AG08396 (cell line): Measurements from ENCODE around the gene JAKMIP2.

Experiments
- DNase-seq: peaks from one replicate; pipeline ENCODE4 v3.0.0; 2012; ENCODE audit warnings: low spot score, mixed read lengths

The JAKMIP2 gene

DNA sequence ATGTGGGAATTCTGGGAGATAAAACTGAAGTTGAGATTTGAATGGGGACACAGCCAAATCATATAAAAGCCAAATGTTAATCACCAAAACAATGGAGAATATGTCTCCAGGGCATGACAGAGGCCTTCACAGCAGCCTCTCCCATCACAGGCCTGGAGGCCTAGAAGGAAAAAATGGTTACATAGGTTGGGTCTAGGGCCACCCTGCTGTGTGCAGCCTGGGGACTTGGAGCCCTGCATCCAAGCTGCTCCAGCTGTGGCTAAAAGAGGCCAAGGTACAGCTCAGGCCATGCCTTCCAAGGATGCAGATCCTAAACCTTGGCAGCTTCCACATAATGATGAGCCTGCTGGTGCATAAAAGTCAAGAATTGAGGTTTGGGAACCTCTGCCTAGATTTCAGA is 85.1 kb downstream of the JAKMIP2 start:
- DNase-seq: no peak

DNA sequence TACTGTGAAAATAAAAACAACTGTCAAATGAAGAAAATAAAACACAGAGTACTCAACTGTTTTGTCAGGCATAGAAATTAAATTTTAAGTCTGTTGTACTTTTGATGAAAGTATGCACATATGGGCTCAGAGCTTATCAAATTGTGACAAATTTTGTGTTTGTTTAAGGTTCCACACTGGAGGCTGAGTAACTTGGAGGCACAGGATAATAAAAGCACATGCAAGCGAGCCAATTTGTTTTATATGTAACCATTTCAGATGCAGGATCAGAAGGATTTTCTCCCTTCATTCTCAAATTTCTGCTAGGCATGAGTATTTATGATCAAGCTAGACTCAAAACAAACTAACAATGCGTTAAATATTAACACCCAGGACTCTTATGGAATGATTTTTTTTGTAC is 87.8 kb downstream of the JAKMIP2 start:
- DNase-seq: no peak

DNA sequence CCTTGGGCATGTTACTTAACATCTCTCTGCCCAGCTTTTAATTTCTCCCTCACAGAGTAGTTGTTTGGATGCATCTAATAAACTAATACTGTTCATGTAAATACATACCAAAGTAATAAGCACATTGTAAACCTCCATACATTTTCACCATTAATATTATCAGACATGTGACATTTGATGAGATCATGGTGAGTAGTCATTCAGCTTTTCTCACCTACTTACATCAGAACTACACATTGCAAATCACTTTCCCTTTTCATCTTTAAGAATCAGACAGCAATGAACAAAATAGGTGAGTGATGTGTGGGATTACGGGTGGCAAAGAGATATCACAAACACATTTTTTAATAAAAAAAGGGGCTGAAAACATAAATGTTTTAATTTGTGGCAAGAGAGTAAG is 89.3 kb downstream of the JAKMIP2 start:
- no peak for DNase-seq

DNA sequence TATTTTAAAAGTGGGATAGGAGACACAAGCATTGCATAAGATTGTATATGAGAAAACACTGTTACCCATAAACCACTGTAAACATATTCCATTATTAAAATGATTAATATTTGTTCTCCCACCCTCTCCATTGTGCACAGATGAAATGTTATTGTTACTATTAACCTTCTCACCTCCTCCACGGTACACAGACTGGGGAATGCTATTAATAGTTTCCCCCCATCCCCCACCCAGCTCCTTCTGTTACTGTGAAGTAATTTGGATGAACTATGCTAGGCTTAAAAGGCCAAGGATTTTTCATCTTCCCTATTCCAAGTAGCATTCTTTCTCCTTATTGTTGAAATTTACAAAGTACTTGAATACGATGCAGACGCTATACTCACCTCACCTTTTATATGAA is 91.4 kb downstream of the JAKMIP2 start:
- DNase-seq: no peak

DNA sequence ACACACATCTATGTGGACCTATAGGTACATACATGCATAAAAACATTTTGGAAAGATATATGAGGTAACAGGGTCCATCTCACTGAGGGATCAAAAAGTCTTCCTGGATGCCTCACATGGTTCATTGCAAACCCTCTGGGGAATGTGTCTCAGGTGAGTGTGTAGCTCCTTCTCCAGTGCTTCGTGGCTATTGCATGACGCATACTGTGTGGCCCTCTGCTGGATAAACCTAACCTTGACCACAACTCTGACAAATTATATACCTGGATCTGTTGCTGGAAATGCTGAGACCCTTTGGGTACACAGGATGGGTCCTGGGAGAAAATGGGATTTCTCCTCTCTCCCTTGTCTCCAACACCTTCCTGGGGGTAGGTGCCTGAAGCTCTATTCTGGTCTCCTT is 91.9 kb downstream of the JAKMIP2 start:
- DNase-seq: no peak

DNA sequence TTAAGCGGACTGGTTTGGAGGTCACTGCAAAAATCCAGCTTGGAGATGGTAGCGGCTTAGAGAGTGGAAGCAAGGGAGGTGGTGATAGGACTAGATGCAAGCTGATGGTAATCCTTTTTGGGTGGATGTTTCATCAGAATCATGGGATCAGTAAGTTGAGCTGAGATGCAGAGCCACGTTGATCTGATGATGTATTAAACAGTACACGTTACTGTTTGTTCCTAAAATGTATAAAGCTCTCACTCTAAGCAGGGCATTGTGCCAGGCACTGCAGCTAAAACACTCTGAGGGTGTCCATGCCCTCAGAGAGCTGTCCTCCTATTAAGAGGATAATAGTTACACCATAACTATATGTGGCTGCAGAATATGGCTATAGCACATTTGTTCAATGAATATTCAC is 93.1 kb downstream of the JAKMIP2 start:
- no peak for DNase-seq

DNA sequence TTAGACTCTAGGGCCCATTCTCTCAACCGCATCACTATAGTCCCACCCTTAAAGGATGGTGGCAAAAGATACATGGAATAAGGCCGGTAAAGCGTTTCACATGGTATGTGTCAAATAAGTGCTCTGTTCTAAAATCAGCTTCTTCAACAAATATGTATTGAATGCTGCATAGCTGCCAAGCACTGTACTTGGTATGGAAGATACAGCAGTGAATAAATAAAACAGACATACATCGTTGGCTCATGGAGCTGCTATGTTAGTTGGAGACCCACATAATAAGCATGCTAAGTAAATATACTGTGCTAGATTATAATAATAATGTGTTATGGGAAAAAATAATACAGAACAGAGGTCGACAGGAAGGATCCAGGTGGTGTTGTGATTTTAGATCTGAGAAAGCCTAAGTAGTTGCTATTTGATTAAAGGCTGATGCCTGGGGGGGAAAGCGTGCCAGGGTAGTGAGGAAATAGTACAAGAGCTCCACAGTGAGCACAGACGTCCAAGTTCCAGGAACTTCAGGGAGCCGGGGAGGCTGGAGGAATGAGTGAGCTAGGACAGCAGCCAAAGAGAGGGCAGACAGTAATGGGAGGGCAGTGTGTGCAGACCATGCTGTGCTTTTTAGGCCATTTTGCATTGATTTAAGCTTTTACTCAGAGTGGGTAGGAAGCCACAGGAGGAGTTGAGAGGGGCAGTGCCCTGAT is 93.7 kb downstream of the JAKMIP2 start:
- DNase-seq: peak; percentile 4

DNA sequence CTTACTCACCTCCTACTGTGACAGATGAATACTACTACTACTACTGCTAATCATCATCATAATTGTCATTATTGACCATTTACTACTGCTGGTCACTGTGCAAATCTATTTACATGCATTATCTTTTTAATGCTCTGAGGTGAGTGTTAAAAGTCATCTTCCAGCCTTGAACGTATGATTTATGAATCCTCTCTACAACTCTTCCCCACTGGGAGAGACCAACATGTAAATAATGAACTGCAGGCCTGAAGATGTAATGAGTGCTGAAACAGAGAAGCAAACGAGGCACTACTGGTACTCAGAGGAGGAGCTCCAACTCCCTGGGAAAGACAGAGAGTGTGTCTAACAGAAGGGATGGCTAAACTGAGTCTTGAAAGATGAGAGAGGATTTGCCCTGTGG is 95.4 kb downstream of the JAKMIP2 start:
- DNase-seq: no peak

DNA sequence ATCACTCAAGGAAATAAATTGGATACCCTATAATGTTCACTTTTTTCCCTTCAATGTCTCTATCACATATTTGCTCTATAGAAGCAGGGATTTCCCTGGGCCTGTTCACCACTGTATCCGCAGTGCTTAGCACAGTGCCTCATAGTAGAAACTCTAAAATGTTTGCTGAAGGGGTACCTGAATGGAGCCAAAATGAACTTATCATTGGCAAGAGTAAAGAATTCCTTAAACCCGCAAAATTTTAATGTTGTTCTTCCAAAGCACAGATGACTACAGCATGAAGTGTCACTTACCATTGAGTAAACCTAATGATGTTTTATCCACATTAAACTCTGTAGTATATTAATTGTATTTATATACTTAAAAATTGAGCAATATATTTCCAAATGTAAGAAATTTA is 96.1 kb downstream of the JAKMIP2 start:
- DNase-seq: no peak

DNA sequence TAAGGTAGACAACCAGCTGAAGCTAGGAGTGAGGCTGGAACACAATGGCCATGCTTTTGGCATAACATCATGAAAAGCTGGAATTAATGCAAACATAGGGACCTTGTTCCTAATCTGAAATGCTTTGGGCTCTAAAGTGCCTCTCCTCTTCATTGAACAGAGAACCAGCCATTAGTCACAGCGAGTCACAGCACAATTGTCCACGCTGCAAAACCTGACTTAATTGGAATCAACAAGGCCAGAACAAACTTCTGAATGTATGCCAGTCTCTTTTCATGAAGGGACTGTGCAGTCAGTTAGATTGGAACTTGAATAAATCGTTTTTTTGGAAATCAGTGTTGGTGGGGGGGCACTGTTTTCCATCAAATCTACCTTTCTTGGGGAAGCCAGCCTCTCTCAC is 96.5 kb downstream of the JAKMIP2 start:
- DNase-seq: no peak

DNA sequence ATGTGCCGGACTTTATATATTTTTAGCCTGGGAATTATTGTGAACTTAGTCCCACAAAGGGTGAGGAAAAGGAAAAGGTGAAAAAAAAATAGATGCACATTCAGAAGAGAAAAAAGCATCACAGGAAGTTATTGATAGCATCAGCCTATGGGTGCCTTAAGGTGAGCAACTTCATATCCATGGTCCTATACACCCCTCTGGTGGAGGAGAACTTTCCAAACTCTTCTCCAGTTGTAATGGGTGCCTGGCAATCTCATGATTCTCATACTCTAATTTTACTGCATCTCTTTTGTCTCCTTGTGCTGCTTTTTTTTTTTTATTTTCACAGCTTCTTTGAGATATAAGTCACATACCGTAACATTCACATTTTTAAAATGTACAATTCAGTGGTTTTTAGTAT is 107.4 kb downstream of the JAKMIP2 start:
- no peak for DNase-seq

DNA sequence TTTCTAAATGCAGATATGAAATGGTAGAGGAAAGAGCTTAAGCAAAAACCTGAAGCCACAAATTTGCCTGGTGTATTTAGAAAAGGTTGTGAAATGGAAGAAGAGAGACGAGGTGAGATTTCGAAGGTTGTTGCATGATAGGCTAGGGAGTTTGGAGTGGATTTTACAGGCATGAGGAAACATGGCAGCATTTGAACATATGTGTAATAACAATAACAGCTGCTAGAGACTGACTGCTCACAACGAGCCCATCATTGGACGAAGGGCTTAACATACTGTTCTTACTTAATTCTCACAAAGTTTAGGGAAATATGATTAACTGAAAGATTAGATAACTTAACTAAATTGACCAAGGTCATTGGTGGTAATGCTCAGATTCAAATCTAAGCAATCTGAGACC is 108.1 kb downstream of the JAKMIP2 start:
- no peak for DNase-seq

DNA sequence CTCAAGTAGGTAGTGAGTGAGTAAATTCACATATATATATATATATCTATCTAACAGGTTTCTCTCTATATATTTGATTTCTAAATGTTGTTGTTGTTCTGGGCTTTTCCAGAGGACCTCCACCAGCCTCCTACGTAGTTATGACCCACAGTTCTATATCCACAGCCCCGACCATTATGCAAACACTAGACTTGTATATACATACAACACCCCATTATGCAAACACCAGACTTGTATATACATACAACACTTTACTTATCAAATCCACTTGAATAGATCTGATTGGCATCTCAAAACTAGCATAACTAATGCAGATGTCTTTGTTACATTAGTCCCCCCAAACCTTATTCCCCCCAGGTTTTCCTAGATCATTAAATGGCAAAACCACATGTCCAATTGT is 108.7 kb downstream of the JAKMIP2 start:
- no peak for DNase-seq

DNA sequence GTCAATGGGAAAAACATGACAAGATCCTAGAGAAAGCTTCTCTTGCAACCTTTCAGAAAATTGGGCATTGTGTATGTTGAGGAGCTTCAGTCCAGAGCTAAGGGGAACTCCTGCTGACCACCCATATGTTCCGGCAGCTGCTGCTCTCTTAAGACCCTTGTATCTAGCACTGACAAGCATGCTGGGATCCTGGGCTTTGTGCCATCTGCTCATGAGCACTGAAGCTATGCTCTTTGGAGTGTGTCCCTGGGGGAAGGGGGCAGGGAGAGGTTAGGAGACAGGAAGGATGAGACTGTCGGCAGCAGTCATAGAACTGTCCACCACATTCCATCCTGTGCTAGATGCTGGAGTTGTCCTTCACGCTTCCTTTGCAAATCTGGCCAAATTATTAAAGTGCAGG is 109.3 kb downstream of the JAKMIP2 start:
- DNase-seq: no peak

DNA sequence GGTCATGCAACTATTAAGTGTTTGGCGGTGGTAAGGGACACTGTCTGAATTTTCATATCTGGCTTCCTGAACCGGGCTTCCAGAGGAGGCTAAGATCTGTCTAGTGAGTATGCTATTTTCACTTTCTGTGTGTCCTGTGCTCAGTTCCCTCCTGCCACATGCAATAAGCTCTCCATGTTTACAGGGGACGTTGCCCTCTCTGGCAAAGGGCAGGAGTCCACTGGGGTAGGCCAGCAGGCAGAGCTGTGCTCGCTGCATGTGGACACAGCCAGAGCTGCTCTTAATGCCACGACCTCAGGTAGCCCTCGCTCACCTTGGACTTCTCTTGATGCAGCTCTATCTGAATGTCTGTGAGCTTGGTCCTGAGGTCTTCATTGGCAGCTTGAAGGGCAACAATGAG is 111.2 kb downstream of the JAKMIP2 start:
- no peak for DNase-seq

DNA sequence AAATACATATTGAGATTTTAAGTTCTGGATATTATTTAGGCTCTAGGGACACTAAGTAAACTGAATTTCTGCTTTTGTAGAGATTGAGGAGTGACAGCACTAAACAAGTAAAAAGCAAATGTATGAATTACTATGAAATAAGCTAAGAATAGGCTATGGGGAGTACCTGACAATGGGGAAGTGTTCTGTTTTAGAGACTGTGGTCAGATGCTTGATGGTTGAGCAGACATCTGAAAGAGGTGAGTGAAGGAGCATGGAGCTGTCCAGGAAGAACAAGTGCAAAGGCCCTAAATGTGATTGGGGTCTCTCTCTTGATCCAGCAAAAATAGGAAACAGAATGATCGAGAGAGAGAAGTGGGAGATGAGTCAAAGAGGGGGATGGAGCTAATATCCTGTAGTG is 111.7 kb downstream of the JAKMIP2 start:
- no peak for DNase-seq

DNA sequence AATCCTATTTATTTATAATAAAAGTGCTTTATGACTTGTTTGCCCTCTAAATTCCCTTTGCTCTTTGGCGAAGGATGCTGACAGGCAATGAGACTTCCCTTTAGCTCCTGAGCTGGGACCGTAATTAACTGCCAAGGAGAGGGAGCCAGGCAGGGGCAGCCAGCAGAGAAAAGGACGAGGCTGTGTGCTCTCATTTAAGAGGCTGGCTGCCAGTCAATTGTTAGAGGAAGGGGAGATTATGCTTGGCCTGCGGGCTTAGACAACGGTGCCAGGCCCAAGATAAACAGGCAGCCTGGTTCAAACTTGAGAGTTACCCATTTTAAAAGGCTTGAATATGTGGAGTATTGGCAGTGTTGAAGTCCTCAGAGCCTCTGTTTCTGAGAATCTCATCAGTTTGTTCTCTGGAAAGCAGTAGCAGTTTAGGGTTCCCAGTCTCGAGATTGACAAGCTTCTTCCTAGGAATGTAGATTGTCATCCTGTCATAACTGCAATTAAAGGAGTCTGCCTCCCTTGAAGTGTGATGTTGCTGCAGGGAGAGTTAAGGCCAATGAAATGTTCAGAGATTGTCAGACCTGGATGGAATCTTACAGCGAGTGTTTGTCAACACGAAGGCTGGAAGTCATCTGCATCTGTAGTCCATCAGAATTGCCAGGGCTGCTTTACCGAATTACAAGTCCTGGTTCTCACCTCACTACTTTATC is 113.2 kb downstream of the JAKMIP2 start:
- no peak for DNase-seq

DNA sequence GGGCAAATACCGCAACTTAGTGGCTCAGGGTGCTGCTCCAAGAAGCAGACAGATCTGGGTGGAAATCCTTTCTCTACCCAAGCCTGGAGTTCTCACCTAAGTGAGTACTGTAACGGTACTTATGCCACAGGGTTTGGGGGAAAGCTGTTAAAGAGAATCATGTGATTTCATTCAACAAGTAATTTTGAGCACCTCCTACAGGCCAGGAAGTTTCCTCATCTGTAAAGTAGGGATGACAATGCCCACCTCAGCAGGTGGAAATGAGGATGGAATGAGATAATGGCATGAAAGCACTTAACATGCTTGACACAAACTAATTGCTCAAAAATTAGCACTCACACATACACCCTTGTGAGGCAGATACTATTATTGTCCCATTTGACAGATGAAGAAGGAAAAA is 114.1 kb downstream of the JAKMIP2 start:
- no peak for DNase-seq

DNA sequence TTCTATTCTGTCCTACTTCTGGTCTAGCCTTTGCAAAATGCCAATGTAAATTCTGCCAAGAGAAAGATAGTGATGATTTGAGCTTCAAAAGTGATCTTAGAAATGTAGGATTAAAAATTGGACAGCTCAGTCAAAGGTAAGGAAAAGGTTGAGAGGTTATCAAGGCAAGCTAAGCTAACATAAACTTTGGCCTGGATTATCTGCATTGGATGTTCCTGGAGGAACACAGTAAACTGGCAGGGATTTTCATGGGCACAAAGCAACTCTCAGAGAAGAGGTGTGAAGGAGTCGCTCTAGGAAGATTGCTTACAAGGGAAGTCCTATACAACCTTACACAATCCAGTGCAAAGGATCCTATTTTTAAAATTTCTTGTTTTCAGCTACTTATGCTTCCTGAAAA is 115.2 kb downstream of the JAKMIP2 start:
- no peak for DNase-seq

DNA sequence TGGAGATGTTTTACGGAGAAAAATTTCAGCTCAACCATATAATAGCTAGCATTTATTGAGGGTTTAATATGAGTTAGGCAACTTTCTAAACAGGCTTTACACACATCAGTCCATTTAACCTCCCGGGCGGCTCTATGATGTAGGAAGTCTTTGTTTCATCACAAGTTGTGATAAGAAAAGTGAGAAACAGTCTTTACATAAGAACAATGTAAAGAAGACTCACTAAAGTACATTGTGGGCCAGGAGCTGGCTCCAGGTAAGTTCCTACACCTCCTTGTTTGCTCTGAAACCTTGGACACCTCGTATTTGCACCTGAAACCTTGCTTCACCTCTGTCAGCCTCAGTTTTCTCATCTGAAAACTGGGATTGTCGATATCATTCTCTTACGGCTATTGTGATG is 116.1 kb downstream of the JAKMIP2 start:
- no peak for DNase-seq

DNA sequence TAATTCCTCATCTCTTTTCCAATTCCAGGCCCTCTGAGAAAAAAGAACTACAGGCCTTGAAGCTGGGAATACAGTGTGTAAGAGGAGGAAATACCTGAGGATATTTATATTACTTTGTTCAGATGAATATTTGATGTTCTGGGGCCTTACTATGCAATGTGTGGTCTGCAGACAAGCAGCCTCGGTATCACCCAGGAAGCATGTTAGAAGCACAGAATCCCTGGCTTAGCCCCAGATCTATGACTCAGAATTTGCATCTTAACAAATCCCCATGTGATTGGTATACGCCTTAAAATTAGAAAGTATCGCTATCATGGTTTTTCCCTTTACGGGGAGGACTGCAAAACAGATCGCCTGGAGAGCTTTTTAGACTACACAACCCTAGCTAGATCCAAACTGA is 121.0 kb downstream of the JAKMIP2 start:
- no peak for DNase-seq

DNA sequence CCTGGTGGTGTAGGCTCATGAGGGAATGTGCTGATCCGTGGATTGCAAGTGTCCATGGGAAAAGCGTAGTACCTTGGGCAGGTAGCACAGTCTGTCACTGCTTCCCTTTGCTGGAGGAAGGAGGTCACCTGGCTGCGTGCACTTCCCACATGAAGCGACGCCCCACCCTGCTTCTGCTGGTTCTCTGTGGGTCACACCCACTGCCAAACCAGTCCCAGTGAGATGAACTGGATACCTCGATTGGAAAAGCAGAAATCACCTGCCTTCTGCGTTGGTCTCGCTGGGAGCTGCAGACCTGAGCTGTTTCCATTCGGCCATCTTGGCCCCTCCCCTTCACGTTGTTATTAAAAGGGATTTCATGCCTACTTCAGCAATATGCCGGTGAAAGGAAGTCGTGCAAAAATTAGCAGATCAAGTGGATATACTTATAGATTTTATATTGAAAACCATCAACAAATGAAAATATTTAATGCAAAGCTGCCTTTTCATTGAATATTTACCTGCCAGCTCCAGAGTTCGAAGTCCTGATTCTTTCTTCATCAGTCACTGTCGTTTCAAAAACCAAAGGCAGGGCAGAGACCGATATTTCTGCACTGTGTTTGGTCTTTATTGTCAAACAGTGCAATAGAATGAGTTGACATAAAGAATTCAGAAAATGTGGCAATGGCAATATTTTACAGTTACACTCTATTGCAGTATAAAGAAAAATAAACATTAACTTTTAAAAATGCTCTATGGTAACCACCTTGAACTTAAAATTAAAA is 123.2 kb downstream of the JAKMIP2 start:
- DNase-seq: no peak

DNA sequence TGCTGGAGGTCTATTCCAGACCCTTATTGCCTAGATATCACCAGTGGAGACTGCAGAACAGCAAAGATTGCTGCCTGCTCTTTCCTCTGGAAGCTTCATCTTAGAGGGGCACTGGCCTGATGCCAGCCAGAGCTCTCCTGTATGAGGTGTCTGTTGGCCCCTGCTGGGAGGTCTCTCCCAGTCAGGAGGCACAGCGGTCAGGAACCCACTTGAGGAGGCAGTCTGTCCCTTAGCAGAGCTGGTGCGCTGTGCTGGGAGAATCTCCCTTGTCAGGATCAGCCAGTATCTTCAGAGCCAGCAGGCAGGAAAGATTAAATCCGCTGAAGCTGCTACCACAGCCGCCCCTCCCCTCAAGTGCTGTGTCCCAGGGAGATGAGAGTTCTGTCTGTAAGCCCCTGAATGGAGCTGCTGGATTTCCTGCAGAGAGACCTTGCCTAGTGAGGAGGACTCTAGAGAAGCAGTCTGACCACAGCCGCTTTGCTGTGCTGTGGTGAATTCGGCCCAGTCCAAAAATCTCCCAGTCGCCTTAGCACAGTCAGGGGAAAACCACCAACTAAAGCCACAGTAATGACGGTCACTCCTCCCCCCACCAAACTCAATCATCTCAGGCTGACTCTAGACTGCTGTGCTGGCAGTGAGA is 124.1 kb downstream of the JAKMIP2 start:
- DNase-seq: no peak
